A673 (cell line): ENCODE results near the gene PLEKHO2. TPM values are rescaled to one million over a fixed set of nuclear protein-coding genes. Genes with fewer than 3 reads are reported as not detected.

Source experiments
- BruUV-seq: library from RNA; stranded (reverse); fragments of 400-500 nt; replicated peaks from 2 replicates; lab custom pipeline; 2021; lab: Mats Ljungman, UMichigan
- CTCF ChIA-PET: fragments of 300-600 bp; sonication (Branson Sonifier 250); formaldehyde crosslinking; loops from one replicate; lab custom pipeline; 2022; ENCODE audit warnings: antibody characterized with exemption; lab: Charles Lee
- POLR2A ChIA-PET: fragments of 300-600 bp; sonication (Branson Sonifier 250); formaldehyde crosslinking; loops from one replicate; lab custom pipeline; 2022; ENCODE audit warnings: antibody characterized with exemption; ENCODE audit not compliant: low non-redundant PET; lab: Charles Lee
- DNase-seq: peaks from one replicate; pipeline ENCODE4 v3.0.0-alpha.2; 2015; ENCODE audit warnings: low spot score
- H3K27ac ChIP-seq: fragments of 200-600 bp; sonication (generic); 2 replicates; pipeline ENCODE4 v1.5.1; 2016; ENCODE audit warnings: mixed run types, low read depth, mild to moderate bottlenecking, mixed read lengths, antibody characterized with exemption, low read length; ENCODE audit not compliant: poor library complexity, severe bottlenecking
- H3K27me3 ChIP-seq: fragments of 200-600 bp; sonication (generic); replicated peaks from 2 replicates; pipeline ENCODE4 v1.6.1; 2017; ENCODE audit warnings: mixed run types, low read depth, mild to moderate bottlenecking, mixed read lengths, antibody characterized with exemption, low read length; ENCODE audit not compliant: insufficient read depth, poor library complexity
- H3K36me3 ChIP-seq: fragments of 200-600 bp; sonication (generic); 2 replicates; pipeline ENCODE4 v1.6.1; 2016; ENCODE audit warnings: mixed run types, mild to moderate bottlenecking, mixed read lengths, antibody characterized with exemption, low read length; ENCODE audit not compliant: insufficient read depth, poor library complexity, severe bottlenecking
- H3K4me1 ChIP-seq: fragments of 200-600 bp; sonication (generic); 2 replicates; pipeline ENCODE4 v1.6.1; 2017; ENCODE audit warnings: mixed run types, mild to moderate bottlenecking, mixed read lengths, antibody characterized with exemption, low read length; ENCODE audit not compliant: insufficient read depth, poor library complexity, severe bottlenecking
- H3K4me3 ChIP-seq: fragments of 200-600 bp; sonication (generic); 2 replicates; pipeline ENCODE4 v1.5.1; 2016; ENCODE audit warnings: low read depth, mixed run types, mild to moderate bottlenecking, mixed read lengths, low read length; ENCODE audit not compliant: poor library complexity, severe bottlenecking
- H3K9me3 ChIP-seq: fragments of 200-600 bp; sonication (generic); 2 replicates; pipeline ENCODE4 v1.6.1; 2016; ENCODE audit warnings: mixed run types, low read depth, mild to moderate bottlenecking, mixed read lengths, antibody characterized with exemption, low read length; ENCODE audit not compliant: poor library complexity, severe bottlenecking
- EZH2 ChIP-seq: fragments of 200-600 bp; sonication (generic); IDR thresholded peaks from 2 replicates; pipeline ENCODE4 v1.6.1; 2017; ENCODE audit warnings: borderline replicate concordance, low read depth, mild to moderate bottlenecking, mixed read lengths, antibody characterized with exemption, low read length; ENCODE audit not compliant: poor library complexity, severe bottlenecking
- intact Hi-C: fragments of 100-400 bp; cut with micrococcal nuclease; formaldehyde crosslinking; loops from one replicate; pipeline ENCODE4 v1.10.0; 2022; ENCODE audit not compliant: unreplicated experiment
- total RNA-seq: library from RNA; stranded (reverse); gene quantifications from 2 replicates; pipeline ENCODE4 v1.2.3, GENCODE V29; 2021
- TF ChIP-seq, protein P1 (sequence below): fragments of 300-800, 200-600 bp; sonication (generic); conservative IDR thresholded peaks from 2 replicates; pipeline ENCODE4 v1.5.1; 2017; ENCODE audit warnings: low read depth, mild to moderate bottlenecking, antibody characterized with exemption, low read length, moderate library complexity, mixed read lengths

Gene PLEKHO2
- total RNA-seq, 1 experiment from 2014 or later = 8.9 TPM

- no peak for DNase-seq
- intact Hi-C loops = no loop called here
- no peaks in the 10 kb centered on the region for H3K27me3 ChIP-seq
These were observed 62.5 kb downstream of the PLEKHO2 start for GRCh38 chr15:64904189-64904588.

DNA sequence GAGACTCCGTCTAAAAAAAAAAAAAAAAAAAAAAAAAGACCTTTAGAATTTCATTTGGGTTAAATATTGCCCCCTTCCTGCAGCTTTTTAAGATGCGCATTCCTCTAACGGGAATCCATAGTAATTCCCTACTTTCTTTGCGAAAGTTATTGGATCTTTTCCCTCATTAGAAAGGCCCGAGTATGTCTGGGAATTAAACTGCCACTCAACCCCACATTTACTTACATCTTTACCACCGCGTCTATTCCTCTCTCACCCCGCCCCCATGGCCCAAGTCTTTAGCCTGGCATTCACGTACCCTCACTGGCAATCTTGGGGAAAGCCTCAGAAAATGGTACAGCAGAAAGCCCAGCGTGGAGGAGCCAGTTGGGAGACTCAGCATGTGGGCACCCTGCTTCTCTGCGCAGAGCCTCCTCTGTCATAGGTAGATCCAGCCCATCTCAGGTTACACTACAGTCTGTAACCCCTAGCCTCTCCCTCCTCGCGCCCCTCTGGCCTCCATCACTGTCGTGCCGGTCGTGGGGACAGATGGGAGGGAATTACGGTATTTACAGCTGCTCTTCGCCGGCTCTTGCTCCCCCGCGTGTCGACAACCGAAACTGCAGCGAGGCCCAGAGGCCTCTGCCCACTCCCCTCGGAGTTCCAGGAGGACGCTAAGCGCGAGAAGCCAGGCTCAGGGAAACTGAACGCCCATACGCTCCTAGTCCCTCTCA is 63.6 kb downstream of the PLEKHO2 start:
- Histone ChIP-seq H3K9me3 (peaks cover 3% of the 10 kb centered on the region), H3K4me1 (no peaks in the 10 kb centered on the region), H3K4me3 (peak overlapping the region; percentile 24), H3K27ac (no peak overlapping the region), H3K27me3 (no peaks in the 10 kb centered on the region), H3K36me3 (no peaks in the 10 kb centered on the region)
- ChIA-PET POLR2A (interaction anchor here (0.6 kb wide), 1 partner anchor 29 kb away, joined by 6 read pairs; no protein-coding TSS in a partner anchor), CTCF (interaction anchor here (0.7 kb wide), 1 partner anchor 18 kb away, joined by 8 read pairs; no protein-coding TSS in a partner anchor)
- intact Hi-C loops = loop anchor here (5.0 kb wide), 1 partner anchor 173 kb away; no protein-coding TSS in a partner anchor
- BruUV-seq = no TSS peak
- peak; percentile 74 for DNase-seq
- TF ChIP-seq, protein P1, sequence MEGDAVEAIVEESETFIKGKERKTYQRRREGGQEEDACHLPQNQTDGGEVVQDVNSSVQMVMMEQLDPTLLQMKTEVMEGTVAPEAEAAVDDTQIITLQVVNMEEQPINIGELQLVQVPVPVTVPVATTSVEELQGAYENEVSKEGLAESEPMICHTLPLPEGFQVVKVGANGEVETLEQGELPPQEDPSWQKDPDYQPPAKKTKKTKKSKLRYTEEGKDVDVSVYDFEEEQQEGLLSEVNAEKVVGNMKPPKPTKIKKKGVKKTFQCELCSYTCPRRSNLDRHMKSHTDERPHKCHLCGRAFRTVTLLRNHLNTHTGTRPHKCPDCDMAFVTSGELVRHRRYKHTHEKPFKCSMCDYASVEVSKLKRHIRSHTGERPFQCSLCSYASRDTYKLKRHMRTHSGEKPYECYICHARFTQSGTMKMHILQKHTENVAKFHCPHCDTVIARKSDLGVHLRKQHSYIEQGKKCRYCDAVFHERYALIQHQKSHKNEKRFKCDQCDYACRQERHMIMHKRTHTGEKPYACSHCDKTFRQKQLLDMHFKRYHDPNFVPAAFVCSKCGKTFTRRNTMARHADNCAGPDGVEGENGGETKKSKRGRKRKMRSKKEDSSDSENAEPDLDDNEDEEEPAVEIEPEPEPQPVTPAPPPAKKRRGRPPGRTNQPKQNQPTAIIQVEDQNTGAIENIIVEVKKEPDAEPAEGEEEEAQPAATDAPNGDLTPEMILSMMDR = peak; percentile 63
- no peak for TF ChIP-seq EZH2

More at GRCh38 chr15:64904189-64904588, 62.5 kb downstream of the PLEKHO2 start:
- POLR2A ChIA-PET = no interaction called here
- TF ChIP-seq EZH2 = no peak
- TF ChIP-seq, protein P1 = no peak
- Histone ChIP-seq H3K4me1 (no peaks in the 10 kb centered on the region), H3K36me3 (no peaks in the 10 kb centered on the region), H3K27ac (no peak overlapping the region), H3K4me3 (no peak overlapping the region), H3K9me3 (peaks cover 3% of the 10 kb centered on the region)
- CTCF ChIA-PET = no interaction called here
- BruUV-seq = no TSS peak

GRCh38 chr15:64905941-64906340 is 64.2 kb downstream of the PLEKHO2 start:
- Histone ChIP-seq H3K4me1 (no peaks in the 10 kb centered on the region), H3K9me3 (peaks cover 3% of the 10 kb centered on the region), H3K27ac (no peak overlapping the region), H3K36me3 (no peaks in the 10 kb centered on the region), H3K27me3 (no peaks in the 10 kb centered on the region), H3K4me3 (no peak overlapping the region)
- TF ChIP-seq EZH2 = no peak
- TF ChIP-seq, protein P1 = no peak
- DNase-seq = no peak
- intact Hi-C loops = loop anchor here (5.0 kb wide), 1 partner anchor 174 kb away; no protein-coding TSS in a partner anchor
- BruUV-seq = no TSS peak
- POLR2A ChIA-PET = interaction anchor here (0.6 kb wide), 1 partner anchor 28 kb away, joined by 6 read pairs; no protein-coding TSS in a partner anchor
- CTCF ChIA-PET = no interaction called here
